OCI-M1 (cell line): ENCODE data around the gene SOX8.
A peak's percentile ranks its signal among the peaks of the same experiment; 100 is the strongest.
"Not testable (repeated sequence)": the region's sequence is repeated elsewhere in the genome, so short reads cannot be mapped to it uniquely, and the experiment has no call there.

Experiments
- DNase-seq: peaks from one replicate; lab custom pipeline; 2025; lab: John Stamatoyannopoulos, UW

SOX8 gene

DNA sequence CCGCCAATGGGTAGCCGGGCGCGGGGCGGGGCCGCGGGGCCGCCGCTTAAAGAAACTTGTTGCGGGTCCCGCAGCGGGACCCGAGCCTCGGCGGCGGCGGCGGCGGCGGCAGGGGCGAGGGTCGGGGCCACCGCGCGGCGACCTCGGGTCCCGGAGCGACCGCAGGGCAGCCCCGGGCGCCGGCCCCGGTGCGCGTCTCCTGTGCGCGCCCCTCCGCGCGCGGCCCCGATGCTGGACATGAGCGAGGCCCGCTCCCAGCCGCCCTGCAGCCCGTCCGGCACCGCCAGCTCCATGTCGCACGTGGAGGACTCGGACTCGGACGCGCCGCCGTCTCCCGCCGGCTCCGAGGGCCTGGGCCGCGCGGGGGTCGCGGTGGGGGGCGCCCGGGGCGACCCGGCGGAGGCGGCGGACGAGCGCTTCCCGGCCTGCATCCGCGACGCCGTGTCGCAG lies at the start of gene SOX8:
Gene SOX8, plus strand, starts transcription at position 76 of the 450 bp plus-strand sequence. Its CDS starts 153 bp downstream, at position 229.
- DNase-seq: no peak

DNA sequence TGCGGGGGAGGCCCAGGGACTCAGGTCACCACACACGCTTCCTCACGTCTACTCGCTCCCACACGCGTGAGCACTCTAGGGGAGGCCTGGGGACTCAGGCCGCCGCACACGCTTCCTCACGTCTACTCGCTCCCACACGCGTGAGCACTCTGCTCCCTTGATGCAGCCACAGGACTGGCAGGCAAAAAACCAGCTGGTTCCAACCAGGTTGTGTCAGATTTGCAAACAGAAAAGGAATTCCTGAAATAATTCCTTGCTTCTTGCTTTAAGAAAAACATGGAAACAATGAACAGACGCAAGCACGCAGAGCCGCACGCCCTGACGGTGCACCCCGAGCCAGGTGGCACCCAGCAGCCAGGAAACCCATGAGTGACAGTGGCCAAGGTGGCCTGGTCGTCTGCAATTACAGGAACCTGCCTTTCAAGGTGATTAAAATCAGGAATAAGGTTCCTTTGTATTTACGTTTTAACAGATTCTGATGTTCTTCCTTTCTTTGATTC lies 48.7 kb upstream of the SOX8 start:
- DNase-seq: no peak

DNA sequence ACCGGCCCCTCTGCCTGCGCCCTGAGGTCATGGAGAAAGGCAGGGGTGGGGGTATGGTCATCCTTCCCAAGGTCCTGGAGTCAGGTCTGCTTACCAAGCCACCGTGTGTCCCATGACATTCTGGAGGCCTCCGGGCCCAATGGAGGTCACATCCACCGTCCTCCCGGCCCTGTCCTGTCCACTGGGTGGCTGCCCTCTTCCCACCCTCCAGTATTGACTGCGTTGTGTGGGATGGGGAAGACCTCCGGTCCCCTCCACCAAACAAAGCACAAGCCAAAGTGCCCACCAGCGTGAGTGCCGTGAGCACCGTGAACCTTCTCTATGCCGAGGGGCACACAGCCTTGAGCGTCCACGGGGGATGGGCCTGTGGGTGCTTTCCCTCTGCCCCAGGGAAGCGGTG lies 48.0 kb upstream of the SOX8 start:
- no peak for DNase-seq

DNA sequence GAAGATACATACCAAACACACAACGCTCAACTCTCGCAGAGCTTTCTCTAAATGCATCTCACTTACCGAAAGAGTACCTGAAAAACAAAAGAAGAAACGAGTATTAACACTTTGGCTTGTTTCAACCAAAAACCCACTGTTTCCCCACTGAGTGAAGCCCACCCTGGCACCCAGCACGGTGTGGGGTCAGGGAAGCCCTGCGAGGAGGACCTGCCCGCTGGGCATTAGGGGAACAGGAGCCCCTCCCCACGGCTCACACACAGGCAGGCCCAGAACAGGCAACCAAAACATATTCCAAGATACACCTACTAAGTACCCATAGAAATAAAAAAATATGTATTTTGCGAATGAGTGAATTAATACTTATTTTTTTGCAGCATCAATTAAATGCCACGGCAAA lies 47.4 kb upstream of the SOX8 start:
- DNase-seq: no peak

DNA sequence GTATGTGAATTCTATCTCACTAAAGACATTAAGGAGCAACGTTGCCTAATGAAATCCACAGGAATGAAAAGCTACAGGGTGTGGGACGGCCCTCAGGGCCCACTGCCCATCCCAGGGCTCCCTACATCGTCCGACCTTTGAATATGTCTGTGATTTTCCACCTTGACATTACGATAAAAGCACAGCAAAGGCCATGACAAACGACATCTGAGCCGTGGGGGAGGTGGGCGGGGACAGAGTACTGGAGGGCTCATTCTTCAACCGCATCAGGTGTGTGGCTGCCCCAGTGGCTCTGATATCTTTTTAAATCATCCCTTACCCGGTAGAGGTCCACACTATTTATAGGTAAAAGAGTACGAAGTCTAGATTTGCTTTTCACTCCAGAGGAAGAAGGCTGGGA lies 45.9 kb upstream of the SOX8 start:
- DNase-seq: no peak

DNA sequence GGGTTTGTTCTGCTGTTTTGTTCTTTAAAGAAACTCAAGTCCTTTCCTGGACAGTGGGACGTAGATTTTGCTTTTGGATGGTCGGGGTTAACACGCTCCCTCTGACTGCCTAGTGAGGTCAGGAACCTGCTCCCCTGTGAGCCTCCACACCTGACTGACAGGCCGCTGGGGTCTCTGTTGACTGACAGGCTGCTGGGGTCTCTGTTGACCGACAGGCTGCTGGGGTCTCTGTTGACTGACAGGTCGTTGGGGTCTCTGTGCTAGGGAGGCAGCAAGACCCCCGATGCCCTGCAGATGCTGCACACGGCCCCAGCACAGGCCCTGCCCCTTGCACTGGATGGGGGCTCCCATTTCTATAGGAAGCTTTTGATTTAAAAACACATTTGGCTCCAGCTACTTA lies 44.3 kb upstream of the SOX8 start:
- no peak for DNase-seq

DNA sequence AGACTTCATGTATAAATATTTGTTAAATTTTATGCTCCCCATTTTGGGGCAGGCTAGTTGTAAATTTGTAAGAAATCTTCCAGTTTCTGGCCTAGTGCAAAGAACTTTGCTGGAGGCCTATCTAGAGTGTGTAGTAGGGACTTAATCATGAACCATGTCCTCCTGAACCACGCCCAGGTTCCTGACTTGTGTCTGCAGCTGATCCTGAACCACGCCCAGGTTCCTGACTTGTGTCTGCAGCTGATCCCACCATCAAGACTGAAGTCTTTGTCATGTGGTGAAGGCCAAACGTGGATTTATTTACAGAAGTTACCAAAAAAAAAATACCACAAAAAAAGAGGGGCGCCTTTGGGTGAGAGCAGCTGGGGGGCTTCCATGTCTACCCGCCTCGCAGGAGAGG lies 43.8 kb upstream of the SOX8 start:
- DNase-seq: peak; percentile 1

DNA sequence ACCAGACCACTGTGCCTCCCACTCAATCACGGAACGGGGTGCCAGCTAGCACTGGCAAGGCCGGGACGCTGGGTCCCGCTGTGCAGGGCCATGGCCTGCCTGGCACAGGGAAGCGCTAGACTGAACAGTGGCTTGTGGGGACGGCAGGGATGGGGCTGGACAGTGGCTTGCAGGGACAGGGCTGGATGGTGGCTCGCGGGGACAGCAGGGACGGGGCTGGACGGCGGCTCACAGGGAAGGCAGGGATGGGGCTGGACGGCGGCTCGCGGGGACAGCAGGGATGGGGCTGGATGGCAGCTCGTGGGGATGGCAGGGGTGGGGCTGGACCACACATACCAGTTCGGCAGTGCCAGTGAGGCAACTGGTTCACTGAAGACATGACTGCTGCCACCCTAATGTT lies 43.4 kb upstream of the SOX8 start:
- DNase-seq: no peak

DNA sequence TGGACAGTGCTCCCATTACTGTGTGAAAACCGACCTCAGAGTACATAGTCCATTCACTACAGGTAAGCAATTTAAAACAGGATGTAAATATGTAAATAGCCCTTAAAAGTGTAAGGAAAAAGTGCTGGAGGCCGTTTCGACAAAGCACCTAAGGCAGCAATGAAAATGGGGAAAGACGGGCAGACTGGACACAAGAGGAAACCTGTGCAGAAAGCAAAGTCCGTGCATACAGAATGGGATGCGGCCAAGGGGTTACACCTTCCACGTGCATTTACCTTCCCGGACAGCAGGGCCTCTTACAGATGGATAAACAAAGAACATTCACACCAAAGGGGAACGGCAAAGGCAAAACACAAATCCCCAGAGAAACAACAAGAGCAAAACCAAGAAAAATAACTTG lies 42.8 kb upstream of the SOX8 start:
- DNase-seq: no peak

DNA sequence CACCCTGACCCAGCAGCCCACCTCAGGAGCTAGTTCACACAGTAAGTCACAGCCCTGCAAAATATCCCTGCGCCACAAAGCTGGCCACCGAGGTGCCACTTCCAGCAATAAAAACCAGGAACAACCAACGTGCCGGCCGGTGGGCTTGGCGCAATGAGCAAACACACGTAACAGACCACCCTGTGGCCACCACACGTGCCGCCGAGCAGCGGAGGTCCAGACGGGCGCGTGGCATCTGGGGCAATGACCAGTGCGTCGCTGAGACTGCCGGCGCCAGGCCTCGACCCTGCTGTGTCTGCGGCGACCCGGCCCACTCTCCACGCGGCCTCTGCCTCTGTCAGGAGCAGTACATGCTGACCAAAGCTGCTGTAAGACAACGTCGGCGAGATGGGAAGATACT lies 42.3 kb upstream of the SOX8 start:
- DNase-seq: no peak

DNA sequence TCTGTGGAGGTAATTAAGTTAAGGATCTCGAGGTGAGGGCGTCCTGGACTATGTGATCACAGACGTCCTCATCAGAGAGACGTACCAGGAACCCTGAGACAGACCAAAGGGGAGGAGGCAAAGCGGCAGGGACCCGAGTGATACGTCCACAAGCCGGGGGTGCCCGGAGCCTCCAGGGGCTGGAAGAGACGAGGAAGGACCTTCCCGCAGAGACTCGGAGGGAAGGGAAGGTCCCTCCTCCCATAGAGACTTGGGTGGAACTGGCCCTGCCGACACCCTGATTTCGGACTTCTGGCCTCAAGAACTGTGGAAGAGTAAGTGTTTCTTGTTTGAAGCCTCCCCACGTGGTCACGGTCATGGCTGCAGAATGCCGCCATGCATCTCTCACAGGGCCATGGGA lies 41.6 kb upstream of the SOX8 start:
- no peak for DNase-seq

DNA sequence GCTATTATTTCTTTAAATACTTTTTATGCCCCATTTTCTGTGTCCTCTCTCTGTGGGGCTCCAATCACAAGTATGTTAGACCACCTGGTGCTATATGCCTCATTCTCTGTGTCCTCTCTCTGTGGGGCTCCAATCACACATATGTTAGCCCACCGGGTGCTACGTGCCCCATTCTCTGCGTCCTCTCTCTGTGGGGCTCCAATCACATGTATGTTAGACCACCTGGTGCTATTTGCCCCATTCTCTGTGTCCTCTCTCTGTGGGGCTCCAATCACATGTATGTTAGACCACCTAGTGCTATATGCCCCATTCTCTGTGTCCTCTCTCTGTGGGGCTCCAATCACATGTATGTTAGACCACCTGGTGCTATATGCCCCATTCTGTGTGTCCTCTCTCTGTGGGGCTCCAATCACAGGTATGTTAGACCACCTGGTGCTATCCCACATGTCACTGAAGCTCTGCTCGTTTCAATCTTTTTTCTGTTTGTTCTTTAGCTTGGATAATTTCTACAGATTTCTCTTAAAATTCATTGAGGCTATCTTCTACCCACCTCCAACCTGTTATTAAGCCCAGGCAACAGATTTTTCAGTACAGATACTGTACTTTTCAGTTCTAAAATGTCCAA lies 39.0 kb upstream of the SOX8 start:
- no peak for DNase-seq

DNA sequence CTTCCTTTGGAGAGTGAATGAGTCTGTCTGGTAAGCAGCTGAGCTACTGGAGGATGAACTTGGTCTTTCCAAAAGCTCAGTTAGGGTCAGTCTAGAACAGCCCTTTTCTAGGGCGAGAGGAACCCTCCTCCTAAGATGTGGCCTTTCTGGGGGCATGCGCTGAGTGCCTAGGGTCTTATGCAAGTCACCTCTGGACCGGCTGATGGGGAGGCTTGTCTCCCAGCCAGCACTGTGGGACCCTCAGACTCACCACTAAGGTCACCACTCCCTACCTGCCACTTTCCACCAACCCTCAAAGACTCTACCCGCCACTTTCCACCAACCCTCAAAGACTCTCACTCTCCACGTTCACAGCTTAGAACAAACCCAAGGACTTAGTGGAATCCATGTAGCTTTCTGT lies 37.6 kb upstream of the SOX8 start:
- DNase-seq: no peak

DNA sequence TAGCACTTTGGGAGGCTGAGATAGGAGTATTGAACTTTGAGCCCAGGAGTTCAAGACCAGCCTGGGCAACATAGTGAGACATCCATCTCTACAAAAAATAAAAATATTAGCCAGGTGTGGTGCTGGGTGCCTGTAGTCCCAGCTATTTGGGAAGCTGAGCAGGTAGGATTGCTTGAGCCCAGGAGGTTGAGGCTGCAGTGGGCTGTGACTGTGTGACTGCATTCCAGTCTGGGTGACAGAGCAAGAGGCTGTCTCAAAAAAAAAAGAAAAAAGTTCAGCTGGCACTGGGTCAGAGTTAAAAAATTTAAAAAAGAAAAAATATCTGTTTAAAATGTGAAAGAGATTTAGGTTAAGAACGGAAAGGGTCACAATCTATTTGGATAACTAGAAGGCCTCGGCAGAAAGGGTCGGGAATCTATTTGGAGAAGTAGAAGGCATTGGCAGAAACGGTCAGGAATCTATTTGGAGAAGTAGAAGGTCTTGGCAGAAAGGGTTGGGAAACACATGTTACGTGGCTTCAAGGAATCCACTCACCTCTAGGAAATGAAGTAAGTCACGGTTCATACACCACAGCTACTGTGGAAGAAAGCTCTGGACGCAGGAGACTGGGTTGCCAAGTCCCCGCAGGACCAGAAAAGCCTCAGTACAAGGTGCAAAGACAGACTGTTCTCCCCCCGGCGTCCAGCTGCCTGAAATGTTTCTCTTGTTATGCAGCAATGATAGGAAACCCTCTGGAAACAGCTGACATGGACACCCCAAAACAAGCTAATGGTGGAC lies 36.1 kb upstream of the SOX8 start:
- DNase-seq: no peak

DNA sequence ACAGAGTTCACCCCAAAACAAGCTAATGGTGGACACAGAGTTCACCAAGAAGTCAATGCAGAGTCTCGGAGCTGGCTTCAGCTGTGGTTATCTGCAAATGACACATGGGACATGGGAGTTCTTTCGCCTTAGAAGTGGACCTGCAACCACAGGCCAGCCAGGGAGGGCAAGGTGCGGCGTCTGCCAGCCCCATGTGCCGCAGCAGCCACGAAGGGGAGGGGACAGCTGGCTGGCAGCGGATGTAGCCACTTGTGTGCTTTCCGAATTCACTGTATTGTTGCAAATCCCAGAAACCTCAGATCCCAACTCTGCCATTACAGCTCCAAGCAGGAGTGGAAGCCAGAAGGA lies 35.5 kb upstream of the SOX8 start:
- DNase-seq: no peak

DNA sequence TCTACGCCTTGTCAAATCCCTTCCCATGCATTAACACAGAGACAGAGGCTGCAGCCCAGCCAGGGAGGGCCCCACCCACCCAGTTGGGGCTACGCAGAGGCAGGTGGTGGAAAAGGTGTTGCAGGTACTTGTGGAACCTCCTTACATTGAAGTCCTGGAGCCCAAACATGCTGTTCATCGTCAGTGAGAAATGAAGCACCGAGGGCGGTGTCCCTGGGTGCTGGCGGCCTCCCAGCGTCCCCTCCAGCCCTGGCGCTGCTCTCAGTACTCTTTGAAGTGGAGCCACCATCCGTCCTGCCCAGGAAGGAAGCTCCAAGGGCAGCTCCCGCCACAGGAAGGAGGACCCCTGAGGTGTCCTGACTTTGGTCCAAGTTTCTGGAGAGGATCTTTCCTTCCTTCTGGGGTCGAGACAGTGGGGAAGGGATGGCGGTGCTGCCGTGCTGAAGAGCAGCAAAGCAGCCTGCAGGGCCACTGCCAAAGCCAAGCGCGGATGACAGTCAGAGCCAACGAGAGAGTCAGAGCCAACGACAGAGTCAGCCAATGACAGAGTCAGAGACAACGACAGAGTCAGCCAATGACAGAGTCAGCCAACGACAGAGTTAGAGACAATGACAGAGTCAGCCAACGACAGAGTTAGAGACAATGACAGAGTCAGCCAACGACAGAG lies 34.2 kb upstream of the SOX8 start:
- DNase-seq: no peak

DNA sequence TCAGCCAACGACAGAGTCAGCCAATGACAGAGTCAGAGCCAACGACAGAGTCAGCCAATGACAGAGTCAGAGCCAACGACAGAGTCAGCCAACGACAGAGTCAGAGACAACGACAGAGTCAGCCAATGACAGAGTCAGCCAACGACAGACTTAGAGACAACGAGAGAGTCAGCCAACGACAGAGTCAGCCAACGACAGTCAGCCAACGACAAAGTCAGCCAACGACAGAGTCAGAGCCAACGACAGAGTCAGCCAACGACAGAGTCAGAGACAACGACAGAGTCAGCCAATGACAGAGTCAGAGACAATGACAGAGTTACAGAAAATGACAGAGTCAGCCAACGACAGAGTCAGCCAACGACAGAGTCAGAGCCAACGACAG lies 33.7 kb upstream of the SOX8 start:
- DNase-seq: not testable (repeated sequence)

DNA sequence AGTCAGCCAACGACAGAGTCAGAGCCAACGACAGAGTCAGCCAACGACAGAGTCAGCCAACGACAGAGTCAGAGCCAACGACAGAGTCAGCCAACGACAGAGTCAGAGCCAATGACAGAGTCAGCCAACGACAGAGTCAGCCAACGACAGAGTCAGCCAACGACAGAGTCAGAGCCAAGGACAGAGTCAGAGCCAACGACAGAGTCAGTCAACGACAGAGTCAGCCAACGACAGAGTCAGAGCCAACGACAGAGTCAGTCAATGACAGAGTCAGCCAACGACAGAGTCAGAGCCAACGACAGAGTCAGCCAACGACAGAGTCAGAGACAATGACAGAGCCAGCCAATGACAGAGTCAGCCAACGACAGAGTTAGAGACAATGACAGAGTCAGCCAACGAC lies 32.8 kb upstream of the SOX8 start:
- not testable (repeated sequence) for DNase-seq

DNA sequence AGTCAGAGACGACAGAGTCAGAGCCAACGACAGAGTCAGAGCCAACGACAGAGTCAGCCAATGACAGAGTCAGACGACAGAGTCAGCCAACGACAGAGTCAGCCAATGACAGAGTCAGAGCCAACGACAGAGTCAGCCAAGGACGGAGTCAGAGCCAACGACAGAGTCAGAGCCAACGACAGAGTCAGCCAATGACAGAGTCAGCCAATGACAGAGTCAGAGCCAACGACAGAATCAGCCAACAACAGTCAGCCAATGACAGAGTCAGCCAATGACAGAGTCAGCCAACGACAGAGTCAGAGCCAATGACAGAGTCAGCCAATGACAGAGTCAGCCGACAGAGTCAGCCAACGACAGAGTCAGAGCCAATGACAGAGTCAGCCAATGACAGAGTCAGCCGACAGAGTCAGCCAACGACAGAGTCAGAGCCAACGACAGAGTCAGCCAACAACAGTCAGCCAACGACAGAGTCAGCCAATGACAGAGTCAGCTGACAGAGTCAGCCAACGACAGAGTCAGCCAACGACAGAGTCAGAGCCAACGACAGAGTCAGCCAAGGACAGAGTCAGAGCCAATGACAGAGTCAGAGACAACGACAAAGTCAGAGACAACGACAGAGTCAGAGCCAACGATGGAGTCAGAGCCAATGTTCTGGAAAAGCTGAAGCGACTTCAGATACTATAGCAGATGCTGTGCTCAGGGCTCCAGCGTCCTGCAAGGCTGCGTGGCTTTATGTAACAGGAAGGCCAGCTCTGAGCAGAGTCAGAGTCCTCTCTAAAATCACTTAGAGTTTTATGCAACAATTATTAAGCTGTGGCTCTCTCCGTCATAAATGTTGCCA lies 30.6 kb upstream of the SOX8 start:
- DNase-seq: peak; percentile 19

DNA sequence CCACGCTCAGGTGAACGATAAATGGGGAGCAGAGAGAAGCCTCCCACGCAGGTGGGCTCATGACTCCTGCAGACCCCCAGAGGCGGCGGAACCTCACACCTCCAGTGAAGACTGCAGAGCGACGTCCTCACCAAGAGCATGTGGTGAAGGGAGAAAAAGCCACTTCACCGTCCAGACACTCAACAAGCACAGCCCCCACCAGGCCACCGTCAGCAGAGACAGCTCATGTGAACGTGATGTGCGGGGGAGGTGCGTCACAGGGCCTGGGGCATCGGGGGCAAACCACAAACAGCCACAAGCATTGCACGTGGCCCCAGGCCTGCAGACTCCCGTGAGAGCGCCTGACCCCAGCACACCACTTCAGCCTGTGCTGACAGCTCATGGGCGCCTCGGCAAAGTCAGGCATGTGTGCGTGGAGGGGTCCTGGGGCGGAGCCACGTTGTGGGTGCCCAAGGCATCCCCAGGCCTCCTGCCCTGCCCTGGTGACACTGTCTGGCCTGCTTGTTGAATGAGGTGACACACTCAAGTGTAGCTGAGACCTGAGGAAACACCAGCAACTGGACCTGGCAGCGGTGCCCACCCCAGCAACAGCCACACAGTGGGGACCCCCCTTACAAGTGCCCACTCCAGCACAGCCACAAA lies 29.8 kb upstream of the SOX8 start:
- peak; percentile 94 for DNase-seq

DNA sequence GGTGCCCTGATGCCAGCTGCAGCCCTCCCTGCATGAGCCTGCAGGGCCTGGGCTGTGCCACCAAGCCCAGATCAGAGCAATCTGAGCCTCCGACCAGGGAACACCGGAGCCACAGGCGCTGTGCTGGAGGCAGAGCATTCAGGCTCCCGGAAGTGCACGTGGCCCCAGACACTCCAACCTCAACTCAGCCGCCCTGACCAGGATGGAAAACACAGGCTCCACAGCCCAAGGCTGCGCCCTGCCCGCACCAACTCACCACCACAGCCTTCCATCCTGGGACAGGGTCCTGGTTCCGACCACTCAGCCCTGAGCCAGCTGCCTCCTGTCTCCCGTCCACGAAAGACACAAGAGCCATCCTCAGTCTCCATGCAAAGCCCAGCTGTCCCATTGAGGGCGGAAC lies 29.2 kb upstream of the SOX8 start:
- DNase-seq: no peak

DNA sequence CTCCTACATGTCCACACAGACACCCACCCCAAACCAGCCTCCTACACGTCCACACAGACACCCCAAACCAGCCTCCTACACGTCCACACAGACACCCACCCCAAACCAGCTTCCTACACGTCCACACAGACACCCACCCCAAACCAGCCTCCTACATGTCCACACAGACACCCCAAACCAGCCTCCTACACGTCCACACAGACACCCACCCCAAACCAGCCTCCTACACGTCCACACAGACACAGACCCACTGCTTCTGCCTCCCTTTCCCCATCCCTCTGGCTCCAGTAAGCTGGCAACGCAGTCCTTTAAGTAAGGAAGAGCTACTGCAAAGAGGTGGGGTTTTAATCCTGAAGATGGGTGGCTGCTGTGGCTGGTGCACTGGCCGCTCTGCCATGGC lies 27.8 kb upstream of the SOX8 start:
- DNase-seq: not testable (repeated sequence)
